Measurements from ENCODE around the gene GPATCH11.
A peak's percentile ranks its signal among the peaks of the same experiment; 100 is the strongest.

The GPATCH11 gene

DNA sequence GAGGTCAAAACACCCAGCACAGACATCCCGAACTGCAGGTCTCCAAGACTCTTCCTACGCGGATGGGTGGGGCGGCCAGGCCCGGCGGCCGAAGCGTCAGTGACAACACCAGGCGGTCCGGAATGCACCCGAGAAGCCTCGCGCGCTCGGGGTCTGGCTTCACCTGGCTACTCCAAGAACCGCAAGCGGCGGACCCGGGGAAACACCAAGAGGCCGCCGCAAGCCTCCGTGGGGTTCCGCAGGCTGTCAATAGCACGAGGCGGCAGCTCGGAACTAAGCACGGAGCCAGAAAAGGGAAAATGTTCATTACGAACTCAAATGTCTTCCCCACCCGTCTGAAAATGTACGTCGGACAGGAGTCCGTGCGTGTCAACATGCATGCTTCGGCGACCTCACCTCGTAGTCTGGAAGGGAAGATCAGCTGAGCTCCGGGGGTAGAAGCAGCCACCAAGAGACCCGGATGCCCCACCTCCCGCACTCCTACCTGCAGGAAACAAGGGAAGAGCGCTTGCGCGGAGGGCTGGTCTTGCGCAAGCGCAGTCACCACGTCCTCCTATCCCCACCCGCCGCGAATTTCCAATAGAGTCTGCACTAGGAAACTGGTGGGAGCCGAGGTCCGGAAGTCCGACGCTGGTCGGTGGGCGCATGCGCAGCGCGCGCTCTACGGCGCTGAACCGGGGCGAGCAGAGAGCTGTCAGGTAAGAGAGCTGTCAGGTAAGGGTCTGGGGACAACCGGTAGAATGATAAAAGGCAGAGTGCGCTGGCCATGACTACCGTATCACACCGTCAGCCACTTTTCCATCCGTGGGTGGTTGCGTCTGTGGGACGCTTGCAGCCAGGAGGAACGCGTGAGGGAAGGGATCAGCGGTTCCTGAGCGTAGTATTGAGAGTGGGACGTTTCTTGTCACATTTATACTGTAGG is at the start of gene GPATCH11, which contains the start of gene HEATR5B:
Gene GPATCH11, plus strand, starts transcription at position 646 of the 922 bp plus-strand sequence. CDS start 3,864 bp downstream, outside the sequence.
Gene HEATR5B, minus strand, starts transcription at position 500 of the 922 bp plus-strand sequence. CDS start 958 bp downstream, outside the sequence.
- DNase-seq (ENCODE audit: low spot score): peak; percentile 95

DNA sequence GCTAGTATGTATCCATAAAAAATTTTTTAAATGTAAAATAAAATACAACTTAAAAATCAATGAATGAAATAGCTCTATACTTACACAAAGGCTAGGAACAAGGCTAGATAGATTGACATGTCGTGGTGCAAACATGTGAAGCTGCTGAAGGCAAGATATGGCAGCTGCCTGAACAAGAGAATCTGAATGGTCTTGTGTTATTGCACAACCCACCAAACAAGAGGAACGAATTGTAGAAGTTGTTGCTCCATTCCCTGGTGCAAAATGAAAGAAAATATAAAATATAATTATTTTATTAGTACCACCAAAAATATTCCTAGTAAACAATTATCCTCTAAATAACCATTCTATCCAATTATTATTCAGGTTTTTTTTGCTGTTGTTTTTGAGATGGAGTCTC is 46.5 kb upstream of the GPATCH11 start:
- DNase-seq (ENCODE audit: low spot score): no peak

DNA sequence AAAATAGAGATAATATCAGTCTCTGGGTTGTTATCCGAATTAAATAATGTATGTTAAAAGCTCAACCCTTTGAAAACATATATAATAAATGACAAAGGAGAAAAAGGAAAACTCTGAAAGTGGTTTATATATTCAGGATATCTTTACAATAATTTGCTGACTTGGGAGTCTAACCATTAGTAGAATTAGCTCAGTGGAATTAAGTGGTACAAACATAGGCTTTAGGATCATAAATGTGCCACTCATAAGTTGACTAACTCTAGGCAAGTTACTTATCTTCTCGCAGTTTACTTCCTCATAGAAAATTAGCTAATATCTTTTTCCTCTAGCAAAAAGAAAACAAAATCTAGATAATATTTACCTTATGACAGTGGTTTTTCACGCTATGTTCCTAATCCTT is 44.7 kb upstream of the GPATCH11 start:
- DNase-seq (ENCODE audit: low spot score): no peak

DNA sequence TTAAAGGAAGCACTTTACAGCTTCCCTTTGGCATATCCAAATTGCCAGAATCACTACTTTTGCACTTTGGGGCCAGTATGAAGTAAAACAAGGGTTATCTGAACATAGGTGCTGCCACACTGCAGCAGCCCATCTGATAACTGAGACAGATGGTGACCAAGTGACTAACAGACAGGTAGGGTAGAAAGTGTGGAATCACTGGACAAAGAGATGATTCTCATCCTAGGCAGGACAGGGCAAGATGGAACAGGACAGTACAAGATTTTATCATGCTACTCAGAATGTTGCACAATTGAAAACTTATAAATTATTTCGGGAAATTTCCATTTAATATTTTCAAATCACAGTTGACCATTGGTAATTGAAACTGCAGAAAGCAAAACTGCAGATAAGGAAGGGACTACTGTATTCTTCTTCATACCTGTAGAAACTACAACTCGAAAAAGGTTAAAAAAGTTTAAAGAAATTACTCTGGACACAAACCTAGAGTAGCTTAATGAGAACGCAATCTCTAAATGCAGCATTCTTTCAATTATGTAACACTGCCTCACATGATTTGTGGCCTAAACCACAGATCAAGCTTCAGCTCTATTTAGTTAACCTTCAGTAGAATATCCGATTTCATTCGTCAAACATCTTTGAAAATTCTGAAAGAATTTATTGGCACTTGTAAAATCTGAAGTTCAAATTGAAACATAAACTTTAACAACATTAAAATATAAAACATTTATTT is 31.6 kb upstream of the GPATCH11 start:
- DNase-seq (ENCODE audit: low spot score): no peak

DNA sequence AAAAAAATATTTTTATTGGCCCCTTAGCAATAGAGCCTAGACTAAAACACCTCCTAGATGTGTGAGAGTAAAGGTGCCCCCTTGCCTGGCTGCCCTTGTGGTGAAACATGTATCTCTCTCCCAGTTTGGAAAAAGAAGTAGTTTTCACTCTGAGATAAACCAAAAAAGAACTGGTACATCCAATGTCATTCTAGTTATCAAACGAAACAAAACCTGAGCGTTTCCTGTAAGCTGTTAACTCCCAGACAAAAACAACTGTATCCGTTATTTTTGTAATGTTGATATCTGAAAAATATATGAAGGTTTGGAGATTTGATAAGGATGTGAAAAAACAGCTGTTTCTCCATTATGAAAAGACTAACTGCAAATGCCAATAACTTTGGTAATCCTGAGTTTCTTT is 24.5 kb upstream of the GPATCH11 start:
- no peak for DNase-seq (ENCODE audit: low spot score)

DNA sequence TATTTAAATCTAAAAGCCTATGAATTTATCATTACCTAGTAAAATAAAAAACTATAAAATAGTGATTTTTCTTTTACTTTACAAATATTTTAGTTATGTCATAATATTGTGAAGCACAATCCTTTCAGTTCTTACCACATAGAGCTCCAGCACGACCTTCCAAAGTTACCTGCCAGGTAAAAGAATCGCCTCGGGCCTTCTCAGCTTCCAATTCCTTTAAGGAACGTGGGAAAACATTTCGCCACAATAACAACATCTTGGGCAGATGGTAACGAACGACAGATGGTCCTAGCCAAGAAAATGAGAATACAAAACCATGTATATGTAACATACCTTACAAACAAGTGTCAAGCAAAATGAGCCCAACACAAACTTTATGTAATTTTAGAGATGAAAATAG is 23.9 kb upstream of the GPATCH11 start:
- DNase-seq (ENCODE audit: low spot score): no peak

DNA sequence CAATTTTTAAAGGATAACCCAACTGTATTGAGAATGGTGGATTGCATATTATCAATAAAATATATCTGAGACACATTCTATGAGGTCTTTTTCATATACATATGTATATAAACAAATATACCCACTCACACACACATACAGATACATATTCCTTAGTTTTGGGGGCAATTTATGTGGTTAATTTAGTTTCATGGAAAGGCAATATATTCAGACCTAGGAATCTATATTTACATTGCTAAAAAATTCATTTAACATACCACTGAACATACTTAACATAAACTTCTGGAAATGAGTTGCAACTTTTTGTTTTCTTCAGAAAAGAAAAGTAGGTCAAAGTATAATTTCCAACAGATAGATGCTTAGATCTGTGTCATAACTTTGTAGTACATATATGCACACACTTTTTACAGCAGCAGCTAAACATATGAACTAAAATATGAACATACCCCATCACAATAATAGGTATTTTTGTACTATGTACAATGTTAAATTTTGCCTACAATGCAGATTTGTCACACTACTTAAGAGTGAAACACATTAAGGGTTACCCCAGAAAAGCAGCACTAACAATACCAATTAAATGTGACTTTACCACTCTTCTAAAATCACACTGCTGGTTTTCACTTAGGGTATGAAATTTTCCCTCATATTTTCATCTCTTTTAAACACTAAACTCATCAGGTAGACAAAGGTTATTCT is 23.2 kb upstream of the GPATCH11 start:
- no peak for DNase-seq (ENCODE audit: low spot score)

DNA sequence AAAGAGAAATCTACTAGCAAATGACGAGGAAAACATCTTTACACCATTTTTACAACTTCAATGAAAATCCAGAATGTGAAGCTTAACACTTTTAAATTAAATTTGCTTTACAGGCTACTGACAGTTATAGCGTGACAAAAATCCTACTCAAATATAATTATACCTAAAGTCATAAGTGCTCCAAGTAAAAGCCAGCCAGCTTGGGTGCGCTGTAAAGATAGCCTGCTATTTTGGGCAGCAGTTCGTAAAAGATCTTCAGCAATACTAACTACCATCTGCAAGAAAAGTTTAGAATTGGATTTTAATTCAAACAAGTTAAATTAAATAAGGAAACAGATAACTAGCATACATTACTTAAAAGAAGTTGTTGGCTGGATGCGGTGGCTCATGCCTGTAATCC is 22.5 kb upstream of the GPATCH11 start:
- DNase-seq (ENCODE audit: low spot score): no peak

DNA sequence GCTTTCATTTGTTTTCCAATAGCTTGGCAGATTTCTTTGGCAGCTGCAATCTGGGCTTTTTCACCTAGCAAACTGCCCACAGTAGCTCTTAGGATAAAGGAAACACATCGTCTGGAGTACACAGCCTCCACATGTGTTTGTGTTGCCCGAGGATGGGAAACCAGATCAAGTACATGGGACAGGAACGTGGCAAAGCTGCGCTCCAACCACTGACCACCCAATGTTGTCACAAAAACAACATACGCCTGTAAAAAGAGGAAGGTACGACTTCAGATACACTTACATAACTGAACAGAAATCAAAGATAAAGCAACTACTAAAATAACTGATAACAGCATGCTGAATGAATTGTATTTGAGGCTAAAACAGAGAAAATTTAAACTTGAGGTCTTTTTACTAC is 15.6 kb upstream of the GPATCH11 start:
- DNase-seq (ENCODE audit: low spot score): no peak

DNA sequence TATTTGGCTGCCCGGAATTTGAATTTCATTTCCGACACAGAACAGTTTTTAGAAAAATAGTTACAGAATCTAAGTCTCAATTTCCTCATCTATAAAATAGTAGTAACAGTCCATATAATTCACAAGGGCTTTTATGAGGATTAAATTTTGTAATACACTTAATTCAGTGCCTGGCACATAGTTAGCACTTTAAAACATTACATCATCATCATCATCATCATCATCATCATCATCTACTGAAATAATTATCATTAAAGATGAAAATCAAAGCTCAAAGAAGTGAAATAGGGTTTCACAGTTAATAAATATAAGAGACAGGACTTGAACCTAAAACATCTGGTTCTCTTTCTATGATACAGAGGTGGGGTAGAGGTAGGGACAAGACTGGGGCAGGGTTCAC is 13.4 kb upstream of the GPATCH11 start:
- DNase-seq (ENCODE audit: low spot score): no peak

DNA sequence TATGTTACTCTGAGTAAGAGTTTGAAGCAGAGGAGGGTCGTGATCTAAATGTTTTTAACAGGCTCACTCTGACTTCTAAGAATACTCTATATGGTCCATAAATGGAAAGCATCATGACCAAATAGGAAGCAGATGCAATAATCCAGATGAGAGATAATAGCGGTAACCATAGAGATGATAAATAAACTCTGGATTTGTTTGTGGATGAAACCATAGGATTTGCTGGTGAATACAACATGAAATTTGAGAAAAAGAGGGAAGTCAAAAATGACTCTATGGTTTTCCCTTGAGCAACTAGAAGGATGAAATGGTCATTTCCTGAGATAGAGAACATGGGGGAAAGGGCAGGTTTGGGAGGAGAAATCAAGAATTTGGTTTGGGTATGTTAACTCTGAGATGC is 4.1 kb upstream of the GPATCH11 start:
- peak; percentile 42 for DNase-seq (ENCODE audit: low spot score)

DNA sequence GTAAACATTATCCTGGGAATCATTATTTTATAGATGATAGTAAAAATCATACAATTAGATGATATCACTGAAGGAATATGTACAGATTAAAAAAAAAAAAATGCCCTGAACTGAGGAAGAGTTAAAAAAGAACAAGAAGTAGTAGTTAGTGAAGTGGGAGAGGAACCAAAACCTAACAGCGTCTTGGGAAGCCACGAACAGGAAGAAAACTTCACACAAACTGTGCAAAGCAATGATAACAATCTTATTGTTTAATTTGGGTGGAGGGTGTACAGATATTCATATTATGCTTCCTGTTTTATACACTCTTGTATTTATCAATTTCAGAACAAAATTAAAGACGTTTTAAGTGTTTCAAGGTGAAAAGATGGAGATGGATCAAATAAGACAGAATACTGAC is 3.6 kb upstream of the GPATCH11 start:
- DNase-seq (ENCODE audit: low spot score): no peak

DNA sequence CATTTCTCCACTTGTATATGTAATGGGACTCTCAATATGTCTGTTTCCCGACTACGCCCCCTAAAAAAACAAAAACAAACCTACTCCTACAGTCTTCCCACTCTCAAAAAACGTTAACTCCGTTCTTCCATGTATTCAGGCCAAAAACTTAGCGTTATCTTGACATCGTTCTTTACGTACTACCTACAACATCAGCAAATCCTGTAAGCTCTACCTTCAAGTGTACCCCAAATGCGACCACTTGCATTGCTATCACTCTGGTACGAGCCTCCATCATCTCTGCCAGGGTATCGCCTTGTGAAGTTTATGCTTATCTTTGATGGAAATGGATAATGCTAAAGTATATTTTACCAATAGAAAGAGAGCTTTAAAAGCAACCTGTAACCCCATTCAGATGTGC is 479 bp downstream of the GPATCH11 start:
- no peak for DNase-seq (ENCODE audit: low spot score)

DNA sequence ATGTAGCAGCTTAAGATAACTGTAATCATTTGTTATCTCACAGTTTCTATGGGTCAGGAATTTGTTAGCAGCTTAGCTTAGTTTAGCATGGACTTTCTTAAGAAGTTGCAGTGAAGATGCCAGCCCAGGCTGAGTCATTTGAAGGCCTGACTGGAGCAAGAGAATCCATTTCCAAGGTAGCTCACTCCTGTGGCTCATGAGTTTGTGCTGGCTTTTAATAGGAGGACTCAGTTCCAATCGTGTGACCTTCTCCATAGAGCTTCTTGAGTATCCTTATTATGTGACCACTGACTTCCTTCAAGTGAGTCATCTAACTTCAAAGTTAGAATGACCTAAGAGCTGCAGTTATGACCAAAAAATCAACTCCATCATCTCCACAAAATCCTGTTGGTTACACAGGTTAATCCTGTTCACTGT is 1.4 kb downstream of the GPATCH11 start:
- DNase-seq (ENCODE audit: low spot score): no peak

DNA sequence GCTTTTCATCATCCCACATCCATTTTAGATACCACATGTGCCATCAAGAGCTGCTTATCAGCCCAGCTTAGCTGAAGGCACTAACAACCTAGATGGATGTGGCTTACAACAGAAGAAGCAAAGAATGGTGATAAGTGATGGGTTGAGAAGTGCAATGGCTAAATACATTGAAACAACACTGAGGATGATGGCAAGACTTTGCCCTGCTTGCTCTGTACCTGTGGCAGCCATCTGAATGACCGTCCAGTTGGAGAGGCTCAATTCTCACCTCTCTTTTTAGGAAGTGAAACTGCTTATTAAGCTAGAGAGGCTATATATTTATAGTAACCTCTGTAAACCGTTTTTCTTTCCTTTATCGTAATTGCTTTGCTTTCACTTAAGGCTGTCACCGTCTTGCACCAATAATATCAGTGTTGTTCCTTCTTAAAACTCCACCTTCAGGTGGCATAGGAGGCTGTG is 5.7 kb downstream of the GPATCH11 start:
- no peak for DNase-seq (ENCODE audit: low spot score)

DNA sequence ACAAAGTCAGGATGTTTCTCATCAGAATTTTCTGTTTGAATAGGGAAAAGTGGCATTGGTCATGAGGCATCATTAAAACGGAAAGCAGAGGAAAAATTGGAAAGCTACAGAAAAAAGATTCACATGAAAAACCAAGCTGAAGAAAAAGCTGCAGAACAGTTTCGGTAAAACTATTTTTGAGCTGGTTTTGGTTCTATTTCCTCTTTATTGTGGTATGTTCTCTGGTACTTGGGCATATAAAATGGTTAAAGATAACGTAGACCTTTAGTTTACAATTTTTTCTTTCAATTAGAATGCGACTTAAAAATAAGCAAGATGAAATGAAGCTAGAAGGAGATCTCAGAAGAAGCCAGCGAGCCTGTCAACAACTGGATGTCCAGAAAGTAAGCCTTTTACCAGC is 7.6 kb downstream of the GPATCH11 start:
- no peak for DNase-seq (ENCODE audit: low spot score)

DNA sequence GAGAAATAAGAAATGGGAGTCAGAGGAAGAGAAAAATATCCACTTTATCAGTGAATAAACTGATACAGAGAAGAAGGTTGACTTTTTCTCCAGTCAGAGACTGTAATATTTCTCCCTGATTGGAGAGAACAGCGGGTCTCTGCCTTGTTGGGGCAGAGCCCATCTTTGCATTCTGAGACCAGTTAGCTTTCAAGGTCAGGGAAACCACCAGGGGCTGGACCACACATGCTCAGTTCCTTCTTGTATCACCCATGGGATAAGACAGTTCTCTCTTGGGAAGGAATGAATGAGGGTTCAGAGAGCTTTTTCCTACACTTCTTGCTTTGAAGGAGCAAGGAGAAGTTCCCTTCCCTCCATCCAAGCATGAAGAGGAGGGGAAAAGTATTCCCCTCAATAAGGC is 12.2 kb downstream of the GPATCH11 start:
- no peak for DNase-seq (ENCODE audit: low spot score)

DNA sequence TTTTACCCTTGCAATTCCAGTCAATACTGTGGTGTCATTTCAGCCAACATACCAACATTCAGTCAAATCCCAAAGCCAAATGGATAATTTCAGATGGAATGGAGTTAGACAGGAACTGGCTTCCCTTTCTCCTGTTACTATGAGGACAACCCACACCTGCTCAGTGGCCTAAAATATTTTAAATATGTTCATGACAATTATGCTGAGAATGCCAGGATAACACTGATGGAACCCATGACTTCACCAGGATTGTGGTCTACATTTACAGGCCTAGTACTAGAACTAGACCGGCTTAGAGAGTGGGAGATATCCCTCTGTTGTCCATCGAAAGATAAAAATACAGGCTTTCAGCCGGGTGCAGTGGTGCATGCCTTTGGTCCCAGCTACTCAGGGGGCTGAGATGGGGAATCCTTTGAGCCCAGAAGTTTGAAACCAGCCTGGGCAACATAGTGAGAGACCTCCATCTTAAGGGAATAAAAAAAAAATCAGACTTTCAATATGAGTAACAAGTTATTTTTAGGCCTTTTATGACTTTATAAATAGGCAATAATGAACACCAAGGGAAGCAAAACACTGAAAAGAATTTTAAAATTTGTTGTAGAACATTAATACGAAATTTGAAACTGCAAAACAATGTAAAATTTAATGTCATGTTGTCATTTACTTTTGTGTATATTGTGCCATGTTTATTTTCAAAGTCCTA is 14.2 kb downstream of the GPATCH11 start:
- DNase-seq (ENCODE audit: low spot score): no peak

DNA sequence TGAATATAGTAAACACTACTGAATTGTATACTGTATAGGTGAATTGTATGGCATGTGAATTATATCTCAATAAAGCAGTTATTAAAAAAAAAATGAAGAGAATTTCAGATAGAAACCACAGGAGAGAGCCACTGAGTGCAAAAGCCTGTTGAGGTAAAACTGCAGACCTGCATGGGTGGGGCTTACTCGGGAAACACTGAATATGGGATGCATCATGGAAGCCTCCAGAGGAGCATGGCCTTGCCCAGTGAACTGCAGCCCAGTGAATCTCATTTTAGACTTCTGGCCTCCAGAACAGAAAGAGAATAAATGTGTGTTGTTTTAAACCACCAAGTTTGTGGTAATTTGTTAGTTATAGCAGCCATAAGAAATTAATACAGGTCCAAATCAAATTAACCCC is 15.7 kb downstream of the GPATCH11 start:
- DNase-seq (ENCODE audit: low spot score): no peak

DNA sequence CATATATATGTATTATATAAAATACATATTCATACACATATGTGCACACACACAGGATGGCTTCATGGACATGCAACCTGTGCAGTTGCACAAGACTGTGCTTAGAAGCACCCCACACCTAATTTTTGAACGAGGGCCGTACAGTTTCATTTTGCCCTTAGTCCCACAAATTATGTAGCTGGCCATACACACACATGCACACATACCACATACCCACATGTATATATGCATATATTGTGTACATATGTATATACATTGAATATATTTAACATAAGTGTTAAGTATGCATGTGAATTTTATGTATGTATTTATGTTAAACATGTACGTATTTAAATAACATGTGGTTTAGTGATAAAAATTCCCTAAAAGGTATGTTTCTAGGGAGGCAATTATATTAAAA is 18.3 kb downstream of the GPATCH11 start:
- DNase-seq (ENCODE audit: low spot score): no peak

DNA sequence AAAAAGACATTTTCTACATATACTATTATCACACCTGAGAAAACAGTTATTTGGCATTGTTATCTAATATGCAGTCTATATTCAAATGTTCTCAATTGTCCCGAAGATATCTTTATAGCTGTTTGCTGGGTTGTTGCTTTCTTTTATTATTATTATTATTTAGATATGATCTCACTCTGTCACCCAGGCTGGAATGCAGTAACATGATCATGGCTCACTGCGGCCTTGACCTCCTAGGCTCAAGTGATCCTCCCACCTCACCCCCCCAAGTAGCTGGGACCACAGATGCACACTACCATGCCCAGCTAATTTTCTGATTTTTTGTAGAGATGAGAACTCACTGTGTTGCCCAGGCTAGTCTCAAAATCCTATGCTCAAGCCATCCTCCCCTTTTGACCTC is 19.9 kb downstream of the GPATCH11 start:
- DNase-seq (ENCODE audit: low spot score): no peak

DNA sequence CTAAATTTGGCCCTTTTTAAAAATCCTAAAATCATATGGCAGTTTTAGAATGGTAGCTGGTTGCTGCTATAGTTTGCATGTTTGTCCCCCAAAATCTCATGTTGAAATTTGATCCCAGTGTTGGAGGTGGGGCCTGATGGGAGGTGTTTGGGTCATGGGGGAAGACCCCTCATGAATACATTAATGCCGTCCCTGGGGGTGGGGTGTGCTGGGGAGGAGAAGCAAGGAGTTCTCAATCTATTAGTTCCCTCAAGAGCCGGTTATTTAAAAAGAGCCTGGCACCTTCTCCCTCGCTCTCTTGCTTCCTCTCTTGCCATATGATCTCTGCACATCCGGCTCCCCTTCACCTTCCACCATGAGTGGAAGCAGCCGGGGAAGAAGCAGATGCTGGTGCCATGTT is 20.8 kb downstream of the GPATCH11 start:
- DNase-seq (ENCODE audit: low spot score): no peak

All from CD4-positive, alpha-beta T cell treated with Interleukin-2 at 100 ng/mL for 4 hours (primary cell).